Activated CD4-positive, alpha-beta T cell treated with anti-CD3 and anti-CD28 coated beads for 36 hours (primary cell): ENCODE results near the gene SECTM1. TPM values are rescaled to one million over a fixed set of nuclear protein-coding genes. Genes with fewer than 3 reads are reported as not detected.
A peak's percentile ranks its signal among the peaks of the same experiment; 100 is the strongest.

ENCODE experiments used
- ATAC-seq: fragments of 200-7000 bp; cut with Tn5 transposase; one replicate; pipeline ENCODE4 v1.10.0; 2021; ENCODE audit warnings: mild to moderate bottlenecking, moderate library complexity
- CTCF ChIA-PET: fragments of 350-600 bp; sonication (Branson Sonifier 250); formaldehyde crosslinking; loops from one replicate; lab custom pipeline; 2021; ENCODE audit warnings: antibody characterized with exemption; lab: Charles Lee
- POLR2A ChIA-PET: fragments of 350-600 bp; sonication (Branson Sonifier 250); formaldehyde crosslinking; loops from one replicate; lab custom pipeline; 2021; ENCODE audit warnings: antibody characterized with exemption, inconsistent platforms; lab: Charles Lee
- DNase-seq: peaks from one replicate; pipeline ENCODE4 v3.0.0-alpha.2; 2020
- H3K27ac Mint-ChIP-seq: one replicate; pipeline ENCODE4 v1.8.0; 2021; ENCODE audit warnings: mixed read lengths
- H3K27me3 Mint-ChIP-seq: one replicate; pipeline ENCODE4 v1.8.0; 2021; ENCODE audit warnings: mixed read lengths
- H3K36me3 Mint-ChIP-seq: one replicate; pipeline ENCODE4 v1.8.0; 2021; ENCODE audit warnings: low read depth, mixed read lengths
- H3K4me1 Mint-ChIP-seq: one replicate; pipeline ENCODE4 v1.8.0; 2021; ENCODE audit warnings: mixed read lengths
- H3K4me3 Mint-ChIP-seq: one replicate; pipeline ENCODE4 v1.8.0; 2021; ENCODE audit warnings: mild to moderate bottlenecking, moderate library complexity, mixed read lengths
- H3K9me3 Mint-ChIP-seq: one replicate; pipeline ENCODE4 v1.8.0; 2021; ENCODE audit warnings: low read depth, mixed read lengths
- intact Hi-C, 2 experiments: fragments of 100-400 bp; cut with DNase I in 1 of 2; cut with micrococcal nuclease in 1 of 2; formaldehyde crosslinking; loops; one replicate each; pipeline versions ENCODE4 v1.14.2 to v1.15.1; 2022 to 2024; cut with DNase I, micrococcal nuclease
- total RNA-seq, 2 experiments: library from RNA; stranded (reverse); gene quantifications; one replicate each; pipeline ENCODE4 v1.2.3, GENCODE V29; 2021

Gene SECTM1
- total RNA-seq, 2 experiments from 2014 or later: 9.0 to 10.9 TPM

GRCh38 chr17:82309656-82310570, 23.7 kb downstream of the SECTM1 start:
- ATAC-seq (no peak), DNase-seq (no peak)
- intact Hi-C loops: no loop called here
- Mint-ChIP-seq H3K27me3 (no peaks in the 10 kb centered on the region), H3K9me3 (peaks cover 7% of the 10 kb centered on the region), H3K4me3 (no peak overlapping the region), H3K4me1 (peaks cover 36% of the 10 kb centered on the region), H3K36me3 (peaks cover 28% of the 10 kb centered on the region), H3K27ac (no peak overlapping the region)
- ChIA-PET POLR2A (interaction anchor here (0.6 to 1.4 kb wide), 4 partner anchors 8 to 72 kb away, joined by 3 to 5 read pairs (median 3); partner anchors contain the start of gene CD7), CTCF (interaction anchor here (0.5 to 0.8 kb wide), 3 partner anchors 11 to 106 kb away, joined by 3 to 4 read pairs (median 4); no protein-coding TSS in a partner anchor)

- Mint-ChIP-seq H3K4me3 (peak overlapping the region; percentile 63), H3K27ac (peak overlapping the region; percentile 99)
- peak; percentile 27 for DNase-seq
These were observed 27.8 kb downstream of the SECTM1 start for GRCh38 chr17:82305727-82306300.

DNA sequence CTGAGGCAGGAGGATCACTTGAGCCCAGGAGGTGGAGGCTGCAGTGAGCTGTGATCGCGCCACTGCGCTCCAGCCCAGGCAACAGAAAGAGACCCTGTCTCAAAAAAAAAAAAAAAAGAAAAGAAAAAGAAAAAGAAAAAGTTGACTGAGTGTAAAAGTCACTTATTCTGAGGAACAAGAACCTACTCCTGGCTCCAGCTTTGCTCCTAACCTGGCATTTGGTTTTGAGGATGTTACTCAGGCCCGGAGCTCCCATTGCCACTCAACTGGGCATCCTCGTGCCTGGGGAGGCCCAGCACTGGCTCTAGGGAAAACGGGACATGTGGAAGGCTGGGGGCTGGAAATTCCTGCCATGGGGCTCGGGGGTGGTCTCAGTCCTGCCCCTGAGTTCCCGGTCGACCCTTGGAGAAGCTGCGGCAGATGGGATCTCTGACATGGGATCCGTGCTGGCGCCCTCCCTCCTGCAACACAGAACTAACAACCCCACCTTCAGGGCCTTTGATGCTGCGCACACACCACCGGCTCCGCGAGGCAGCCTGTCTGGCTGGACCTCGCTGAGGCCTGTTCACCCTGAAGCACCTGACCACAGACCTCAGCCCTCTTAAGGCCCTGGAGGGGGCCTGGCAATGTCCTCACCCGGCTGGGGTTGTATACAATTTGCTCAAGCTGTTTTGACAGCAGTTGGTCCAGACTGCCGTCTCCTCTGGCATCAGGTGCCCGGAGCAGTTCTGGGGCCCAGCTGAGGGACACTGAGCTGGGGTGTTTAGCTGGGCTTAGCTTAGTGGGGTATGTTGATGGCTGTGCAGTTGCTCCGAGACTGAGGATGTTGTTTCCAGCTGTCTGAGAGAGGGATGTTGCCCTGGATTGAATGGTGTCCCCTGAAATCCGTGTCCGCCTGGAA, 28.5 kb downstream of the SECTM1 start:
- DNase-seq: peak; percentile 37
- H3K4me1 Mint-ChIP-seq: peaks cover 66% of the 10 kb centered on the region
- no peak for ATAC-seq
- peaks cover 13% of the 10 kb centered on the region for H3K36me3 Mint-ChIP-seq
- peaks cover 7% of the 10 kb centered on the region for H3K9me3 Mint-ChIP-seq
- H3K27ac Mint-ChIP-seq: peak overlapping the region; percentile 99
- intact Hi-C loops: no loop called here
- H3K27me3 Mint-ChIP-seq: no peaks in the 10 kb centered on the region
- ChIA-PET POLR2A (interaction anchor here (0.6 to 9.6 kb wide), 10 partner anchors 8 to 199 kb away, joined by 3 to 94 read pairs (median 8); partner anchors contain the start of gene CD7), CTCF (interaction anchor here (2.4 kb wide), 2 partner anchors 8 to 16 kb away, joined by 12 to 15 read pairs; no protein-coding TSS in a partner anchor)
- peak overlapping the region; percentile 63 for H3K4me3 Mint-ChIP-seq

More at GRCh38 chr17:82305727-82306300, 27.8 kb downstream of the SECTM1 start:
- intact Hi-C loops: loop anchor here (1.0 kb wide), 3 partner anchors 8 to 15 kb away; no protein-coding TSS in a partner anchor
- H3K4me1 Mint-ChIP-seq: peaks cover 58% of the 10 kb centered on the region
- peaks cover 13% of the 10 kb centered on the region for H3K36me3 Mint-ChIP-seq
- H3K9me3 Mint-ChIP-seq: peaks cover 7% of the 10 kb centered on the region
- H3K27me3 Mint-ChIP-seq: no peaks in the 10 kb centered on the region
- ATAC-seq: no peak
- CTCF ChIA-PET: interaction anchor here (1.1 to 2.4 kb wide), 4 partner anchors 9 to 15 kb away, joined by 3 to 15 read pairs (median 9); partner anchors contain the start of gene CD7
- POLR2A ChIA-PET: interaction anchor here (0.7 to 2.7 kb wide), 6 partner anchors 8 to 547 kb away, joined by 3 to 82 read pairs (median 14); partner anchors contain the start of gene CD7

DNA sequence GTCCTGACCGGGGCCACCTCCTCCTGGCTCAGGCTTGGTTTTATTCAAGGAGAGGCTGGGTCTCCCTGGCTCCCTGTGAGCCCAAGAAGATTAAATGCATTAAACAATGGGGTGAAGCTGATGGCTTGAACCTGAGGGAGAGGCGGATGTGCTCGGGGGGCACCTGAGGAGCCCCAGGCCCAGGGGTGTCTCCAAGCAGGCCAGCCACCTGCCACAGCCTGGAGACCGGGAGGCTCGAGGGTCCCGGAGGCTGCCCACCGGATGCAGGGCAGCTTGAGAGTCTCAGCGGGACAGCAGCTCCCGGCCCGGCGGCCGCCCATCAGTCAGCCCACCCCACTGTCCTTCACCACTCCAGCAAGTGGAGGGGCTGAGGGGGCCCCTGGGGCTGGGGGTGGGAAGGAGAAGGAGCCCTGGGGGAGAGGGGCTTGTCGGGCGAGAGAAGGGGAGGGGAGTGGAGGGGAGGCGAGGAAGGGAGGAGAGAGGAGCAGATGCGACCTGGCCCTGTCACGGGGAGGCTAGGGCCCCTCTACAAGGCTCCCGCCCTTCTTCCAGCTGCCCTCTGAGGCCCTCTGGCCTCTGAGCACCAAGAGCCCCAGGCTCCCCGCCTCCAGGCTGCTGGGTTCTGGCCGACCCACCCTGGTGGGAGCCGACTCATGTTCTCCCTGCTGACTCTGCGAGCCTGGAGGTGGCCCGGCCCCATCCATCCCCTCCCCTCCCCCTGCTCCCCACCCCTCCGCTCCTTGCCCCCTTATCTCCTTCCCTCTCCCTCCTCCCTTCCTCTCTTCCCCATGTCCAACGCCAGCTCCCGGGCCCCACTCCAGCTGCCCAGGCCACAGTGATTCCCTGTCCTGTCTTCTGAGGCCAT, 29.4 kb downstream of the SECTM1 start:
- H3K4me1 Mint-ChIP-seq: peaks cover 72% of the 10 kb centered on the region
- peaks cover 13% of the 10 kb centered on the region for H3K36me3 Mint-ChIP-seq
- H3K9me3 Mint-ChIP-seq: peaks cover 7% of the 10 kb centered on the region
- POLR2A ChIA-PET: interaction anchor here (0.6 to 9.6 kb wide), 6 partner anchors 10 to 198 kb away, joined by 3 to 94 read pairs (median 6); partner anchors contain the start of gene CD7
- H3K27me3 Mint-ChIP-seq: no peaks in the 10 kb centered on the region
- CTCF ChIA-PET: interaction anchor here (1.1 to 4.5 kb wide), 3 partner anchors 7 to 68 kb away, joined by 3 to 23 read pairs (median 15); no protein-coding TSS in a partner anchor
- DNase-seq (peak; percentile 31), ATAC-seq (no peak)
- intact Hi-C loops: no loop called here
- peak overlapping the region; percentile 80 for H3K4me3 Mint-ChIP-seq
- peak overlapping the region; percentile 100 for H3K27ac Mint-ChIP-seq

DNA sequence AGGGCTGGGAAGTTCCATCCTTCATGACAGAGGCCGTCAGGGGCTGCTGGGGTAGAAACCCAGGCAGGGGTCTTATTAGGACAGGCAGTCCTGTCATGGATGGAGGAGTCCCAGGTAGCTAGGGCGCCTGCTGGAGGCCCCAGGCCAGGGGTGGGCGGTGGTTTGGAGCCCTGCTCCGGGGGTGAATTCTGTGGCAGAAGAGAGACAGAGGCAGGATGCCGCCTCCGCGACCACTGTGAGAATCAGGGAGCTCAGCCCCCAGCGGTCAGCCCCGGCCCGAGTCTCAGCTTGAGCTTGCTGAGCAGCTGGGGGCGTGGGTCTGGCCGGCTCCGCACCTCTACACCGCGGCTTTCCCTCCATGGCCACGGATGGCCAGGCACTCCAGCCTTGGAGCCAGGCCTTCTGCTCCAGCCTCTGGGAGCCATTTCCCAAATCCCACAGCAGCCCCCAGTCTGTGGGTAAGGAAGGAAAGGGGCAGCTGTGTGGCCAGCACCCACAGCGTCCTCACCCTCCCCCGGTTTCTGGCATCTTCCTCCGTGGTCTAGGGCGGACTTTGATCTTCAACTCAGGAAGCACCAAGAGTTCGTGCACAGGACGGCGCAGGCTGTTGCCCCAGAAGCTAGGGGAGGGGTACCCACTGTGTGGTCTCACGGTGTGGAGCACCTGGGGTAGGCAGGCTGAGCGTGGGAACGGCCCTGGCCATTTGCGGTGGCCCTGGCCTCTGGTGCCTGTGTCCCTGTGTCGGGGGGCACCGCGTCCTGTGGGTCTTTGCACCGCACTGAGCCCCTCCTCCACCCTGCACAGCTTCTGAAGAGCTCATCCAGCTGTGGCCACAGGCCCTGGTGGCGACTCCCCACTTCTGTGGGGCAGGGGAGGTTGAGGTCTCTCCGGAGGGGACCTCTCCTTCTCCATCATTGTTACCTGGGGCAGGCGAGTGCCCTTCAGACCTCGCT, 30.3 kb downstream of the SECTM1 start:
- peaks cover 13% of the 10 kb centered on the region for H3K36me3 Mint-ChIP-seq
- CTCF ChIA-PET: interaction anchor here (1.1 to 4.5 kb wide), 4 partner anchors 14 to 67 kb away, joined by 3 to 23 read pairs (median 6); partner anchors contain the start of gene CD7
- DNase-seq (peak; percentile 59), ATAC-seq (no peak)
- POLR2A ChIA-PET: interaction anchor here (0.7 to 9.6 kb wide), 5 partner anchors 10 to 268 kb away, joined by 3 to 94 read pairs (median 3); partner anchors contain the start of gene CD7
- peaks cover 7% of the 10 kb centered on the region for H3K9me3 Mint-ChIP-seq
- intact Hi-C loops: loop anchor here in 1 of 2 experiments (1.0 kb wide), 1 partner anchor 18 kb away; no protein-coding TSS in a partner anchor
- H3K27ac Mint-ChIP-seq: peak overlapping the region; percentile 100
- H3K4me3 Mint-ChIP-seq: peak overlapping the region; percentile 80
- no peaks in the 10 kb centered on the region for H3K27me3 Mint-ChIP-seq
- H3K4me1 Mint-ChIP-seq: peaks cover 73% of the 10 kb centered on the region

GRCh38 chr17:82302568-82302963, 31.0 kb downstream of the SECTM1 start:
- Mint-ChIP-seq H3K4me1 (peaks cover 67% of the 10 kb centered on the region), H3K4me3 (peak overlapping the region; percentile 80), H3K36me3 (peaks cover 9% of the 10 kb centered on the region), H3K27me3 (no peaks in the 10 kb centered on the region), H3K9me3 (peaks cover 4% of the 10 kb centered on the region), H3K27ac (peak overlapping the region; percentile 100)
- DNase-seq: peak; percentile 48
- no peak for ATAC-seq
- intact Hi-C loops: loop anchor here in 1 of 2 experiments (1.0 kb wide), 1 partner anchor 19 kb away; no protein-coding TSS in a partner anchor
- CTCF ChIA-PET: interaction anchor here (1.1 to 4.5 kb wide), 4 partner anchors 14 to 66 kb away, joined by 3 to 23 read pairs (median 6); partner anchors contain the start of gene CD7
- POLR2A ChIA-PET: interaction anchor here (1.0 to 9.6 kb wide), 3 partner anchors 15 to 97 kb away, joined by 3 to 94 read pairs (median 3); partner anchors contain the start of gene CD7

GRCh38 chr17:82301916-82302567, 31.5 kb downstream of the SECTM1 start:
- Mint-ChIP-seq H3K36me3 (peaks cover 9% of the 10 kb centered on the region), H3K4me1 (peaks cover 72% of the 10 kb centered on the region), H3K4me3 (peak overlapping the region; percentile 80), H3K27me3 (no peaks in the 10 kb centered on the region), H3K9me3 (peaks cover 4% of the 10 kb centered on the region), H3K27ac (peak overlapping the region; percentile 100)
- POLR2A ChIA-PET: interaction anchor here (0.6 to 9.6 kb wide), 9 partner anchors 10 to 96 kb away, joined by 3 to 94 read pairs (median 4); partner anchors contain the start of gene CD7
- intact Hi-C loops: loop anchor here in 1 of 2 experiments (1.0 kb wide), 1 partner anchor 19 kb away; no protein-coding TSS in a partner anchor
- CTCF ChIA-PET: interaction anchor here (1.1 to 4.5 kb wide), 5 partner anchors 9 to 33 kb away, joined by 3 to 23 read pairs (median 6); partner anchors contain the start of gene CD7
- ATAC-seq (no peak), DNase-seq (peak; percentile 83)

DNA sequence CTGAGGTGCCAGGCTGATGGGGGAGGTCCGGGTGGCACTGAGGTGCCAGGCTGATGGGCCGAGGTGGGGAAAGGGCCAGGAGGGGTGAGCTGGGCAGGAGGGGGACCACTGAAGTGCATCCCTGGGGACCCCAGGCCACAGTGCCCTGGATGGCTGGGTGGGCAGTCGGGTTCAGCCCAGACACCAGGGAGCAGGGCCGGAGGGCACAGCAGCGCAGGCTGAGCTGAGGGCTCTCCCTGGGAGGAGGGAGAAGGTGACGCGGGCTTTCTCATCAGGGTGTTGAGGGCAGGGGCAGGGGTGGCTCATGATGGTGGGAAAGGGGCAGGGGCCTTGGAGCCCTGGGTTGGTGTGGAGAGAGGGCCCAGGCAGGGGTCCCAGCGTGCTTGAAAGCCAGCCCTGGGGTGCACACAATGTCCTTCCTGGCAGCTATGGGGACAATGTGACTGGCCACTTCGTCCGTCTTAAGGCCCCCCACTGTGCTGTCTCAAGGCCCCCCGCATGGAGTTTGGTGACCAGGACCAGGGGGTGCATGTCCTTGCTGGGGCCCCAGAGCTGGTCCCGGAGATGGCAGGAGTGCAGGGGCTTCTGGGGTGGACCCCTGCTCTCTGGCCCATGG, 32.2 kb downstream of the SECTM1 start:
- Mint-ChIP-seq H3K9me3 (no peaks in the 10 kb centered on the region), H3K27me3 (no peaks in the 10 kb centered on the region), H3K36me3 (peaks cover 4% of the 10 kb centered on the region), H3K4me3 (peak overlapping the region; percentile 80), H3K4me1 (peaks cover 72% of the 10 kb centered on the region), H3K27ac (peak overlapping the region; percentile 100)
- ATAC-seq: no peak
- DNase-seq: peak; percentile 57
- intact Hi-C loops: no loop called here
- CTCF ChIA-PET: interaction anchor here (0.6 to 4.5 kb wide), 7 partner anchors 9 to 636 kb away, joined by 3 to 23 read pairs (median 3); partner anchors contain the start of gene CD7
- POLR2A ChIA-PET: interaction anchor here (0.6 to 9.6 kb wide), 9 partner anchors 9 to 60 kb away, joined by 3 to 94 read pairs (median 4); partner anchors contain the start of gene CD7
